ENCODE data around the gene MKLN1. TPM values are rescaled to one million over a fixed set of nuclear protein-coding genes. Genes with fewer than 3 reads are reported as not detected.

MKLN1 gene
- total and polyA plus RNA-seq, 2 of the 4 experiments (the other 2 are of a cell fraction) = 17.5 to 52.0 TPM

DNA sequence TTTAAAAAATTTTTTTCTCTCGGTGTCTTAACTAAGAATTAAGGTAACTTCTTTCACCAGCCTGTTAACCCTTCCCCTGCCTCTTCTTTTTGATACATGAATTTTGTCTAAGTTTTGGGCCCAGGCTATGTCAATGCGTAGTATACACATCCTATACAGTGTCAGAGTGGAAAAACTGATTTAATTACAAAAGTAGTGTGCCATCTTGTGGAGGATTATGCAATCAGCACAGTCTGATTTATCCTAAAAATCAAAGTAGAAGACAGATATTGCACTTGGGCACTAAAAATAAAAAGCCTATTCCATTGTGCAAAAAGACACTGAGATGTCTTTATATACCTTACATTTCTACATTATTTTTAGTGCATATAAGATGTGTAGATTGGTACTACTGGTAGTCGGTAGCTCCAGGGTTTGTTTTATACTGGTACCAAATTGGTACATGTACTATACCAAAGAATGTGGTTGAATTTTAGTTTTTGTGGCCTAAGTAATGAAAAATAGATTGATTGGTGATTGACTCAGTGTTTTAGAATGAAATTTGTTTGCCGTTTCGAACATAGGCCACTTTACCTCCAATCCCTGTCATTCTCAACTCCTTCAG, 96.6 kb downstream of the MKLN1 start:
- H2AFZ ChIP-seq (replicated peaks; ENCODE audit: low read length, poor library complexity) = no peak overlapping the region
- TF ChIP-seq CEBPB (IDR thresholded peaks at IDR 0.05; ENCODE audit: low read depth, low read length) = peak; percentile 90
- no peak for TF ChIP-seq MAFK (IDR thresholded peaks at IDR 0.05; ENCODE audit: low read depth, low read length)
- peak; percentile 66 for TF ChIP-seq RAD21 (IDR thresholded peaks at IDR 0.05; ENCODE audit: low read length)
- TF ChIP-seq SMC3 (IDR thresholded peaks at IDR 0.05; ENCODE audit: low read depth, low read length) = peak; percentile 63
- TF ChIP-seq, protein P1, sequence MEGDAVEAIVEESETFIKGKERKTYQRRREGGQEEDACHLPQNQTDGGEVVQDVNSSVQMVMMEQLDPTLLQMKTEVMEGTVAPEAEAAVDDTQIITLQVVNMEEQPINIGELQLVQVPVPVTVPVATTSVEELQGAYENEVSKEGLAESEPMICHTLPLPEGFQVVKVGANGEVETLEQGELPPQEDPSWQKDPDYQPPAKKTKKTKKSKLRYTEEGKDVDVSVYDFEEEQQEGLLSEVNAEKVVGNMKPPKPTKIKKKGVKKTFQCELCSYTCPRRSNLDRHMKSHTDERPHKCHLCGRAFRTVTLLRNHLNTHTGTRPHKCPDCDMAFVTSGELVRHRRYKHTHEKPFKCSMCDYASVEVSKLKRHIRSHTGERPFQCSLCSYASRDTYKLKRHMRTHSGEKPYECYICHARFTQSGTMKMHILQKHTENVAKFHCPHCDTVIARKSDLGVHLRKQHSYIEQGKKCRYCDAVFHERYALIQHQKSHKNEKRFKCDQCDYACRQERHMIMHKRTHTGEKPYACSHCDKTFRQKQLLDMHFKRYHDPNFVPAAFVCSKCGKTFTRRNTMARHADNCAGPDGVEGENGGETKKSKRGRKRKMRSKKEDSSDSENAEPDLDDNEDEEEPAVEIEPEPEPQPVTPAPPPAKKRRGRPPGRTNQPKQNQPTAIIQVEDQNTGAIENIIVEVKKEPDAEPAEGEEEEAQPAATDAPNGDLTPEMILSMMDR (conservative IDR thresholded peaks at IDR 0.05; ENCODE audit: low read depth, low read length) = peak; percentile 64
- dilution Hi-C loops (cut with HindIII; ENCODE audit: low sequenced_read_pairs, unreplicated experiment) = no loop called here

More for the DNA sequence above, 96.6 kb downstream of the MKLN1 start:
- Histone ChIP-seq H3K9me3 (ENCODE audit: control insufficient read depth, insufficient read depth, low read length) (no peaks in the 10 kb centered on the region), H3K56ac (ENCODE audit: extremely low read depth, insufficient read depth, low read length) (no peak overlapping the region), H2BK120ac (ENCODE audit: low read depth, low read length) (no peak overlapping the region), H3K9ac (ENCODE audit: low read depth, low read length) (no peak overlapping the region), H4K91ac (ENCODE audit: insufficient read depth, low read depth, low read length) (no peak overlapping the region), H4K5ac (ENCODE audit: low read depth, low read length) (no peak overlapping the region), H3K4me2 (ENCODE audit: low read depth, low read length) (no peak overlapping the region), H4K20me1 (ENCODE audit: insufficient read depth, low read length) (no peaks in the 10 kb centered on the region), H3K79me1 (ENCODE audit: low read depth in 1 of 2, low read length in 2 of 2) (peaks cover 8 to 10% of the 10 kb centered on the region in 2 experiments; a peak in 2 of 4 replicates), H2AK5ac (ENCODE audit: low read depth, low read length) (no peak overlapping the region), H2AK9ac (replicated peaks; ENCODE audit: low read depth, low read length, poor library complexity) (no peak overlapping the region), H3K4ac (ENCODE audit: low read depth, low read length) (no peak overlapping the region), H3K23ac (ENCODE audit: low read depth, low read length) (no peak overlapping the region), H3K36me3 (ENCODE audit: control insufficient read depth, insufficient read depth, low read length) (peaks cover 4% of the 10 kb centered on the region; the same call in 1 of the 2 replicates), H3K4me1 (ENCODE audit: control insufficient read depth, insufficient read depth, low read length) (no peaks in the 10 kb centered on the region), H2BK20ac (ENCODE audit: low read depth, low read length) (no peak overlapping the region), H3K27me3 (ENCODE audit: control insufficient read depth, insufficient read depth, low read length) (no peaks in the 10 kb centered on the region), H2BK5ac (ENCODE audit: low read depth, low read length, poor library complexity, severe bottlenecking) (no peak overlapping the region), H3K27ac (ENCODE audit: insufficient read depth, low read length) (no peak overlapping the region), H3K18ac (ENCODE audit: low read depth, low read length) (no peak overlapping the region), H4K8ac (ENCODE audit: low read depth in 2 of 2, low read length in 2 of 2) (no peak overlapping the region), H2BK15ac (ENCODE audit: low read depth, low read length) (no peak overlapping the region), H3K4me3 (ENCODE audit: insufficient read depth, low read depth, low read length) (no peak overlapping the region), H3K9me1 (ENCODE audit: insufficient read depth, low read length) (no peaks in the 10 kb centered on the region), H3K14ac (replicated peaks; ENCODE audit: low read depth, low read length) (no peak overlapping the region)
- POLR2A ChIA-PET (ENCODE audit: unreplicated experiment) = no interaction called here
- in situ Hi-C loops (cut with MboI; ENCODE audit: low sequenced_read_pairs) (loop anchor here (10.0 kb wide), 1 partner anchor 350 kb away; no protein-coding TSS in a partner anchor), intact Hi-C loops (cut with micrococcal nuclease) (loop anchor here (1.0 to 2.0 kb wide), 3 partner anchors 96 to 355 kb away; no protein-coding TSS in a partner anchor)
- peak; percentile 87 for ATAC-seq (ENCODE audit: low read depth)
- no CpG with 5 or more reads among the region's 5 CpGs for WGBS, 2 experiments (ENCODE audit: extremely low coverage in 2 of 2, insufficient read length in 1 of 2)
- DNase-seq = peak; percentile 58
- CTCF ChIA-PET = no interaction called here
- no TSS peak for BruUV-seq (replicated peaks)
